ENCODE measurements around the gene SMTNL2. TPM values are rescaled to one million over a fixed set of nuclear protein-coding genes. Genes with fewer than 3 reads are reported as not detected.

Gene SMTNL2
- total RNA-seq, 1 donor from 2014 or later = 0.32 TPM

DNA sequence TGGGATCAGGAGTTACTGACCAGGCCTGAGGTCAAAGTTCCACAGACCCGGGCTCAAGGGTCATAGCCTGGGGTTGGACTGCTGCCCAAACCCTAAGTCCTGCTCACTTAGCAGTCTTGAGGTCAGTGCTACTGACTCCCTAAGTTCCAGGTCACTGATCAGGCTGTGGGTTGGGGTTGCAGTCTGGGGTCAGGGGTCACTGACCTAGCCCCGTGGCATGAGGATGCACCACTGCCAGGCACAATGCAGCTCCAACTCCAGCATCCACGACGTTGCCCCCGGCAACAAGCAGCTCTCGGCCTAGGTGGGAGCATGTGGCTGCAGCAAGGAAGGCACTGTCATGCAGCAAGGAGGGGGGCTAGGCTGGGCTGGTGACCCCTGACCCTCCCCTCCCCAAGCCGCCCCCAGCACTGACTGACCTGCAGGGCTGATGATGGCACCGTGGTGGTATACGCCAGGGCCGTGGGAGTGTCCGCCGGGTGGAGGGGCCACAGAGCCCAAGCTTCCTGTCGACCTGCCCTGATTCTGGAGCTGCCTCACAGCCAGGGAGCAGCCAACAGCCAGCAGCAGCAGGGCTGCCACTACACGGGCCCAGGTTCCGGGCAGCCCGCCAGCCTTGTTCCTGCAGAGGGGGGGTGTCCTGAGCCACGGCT lies 25.1 kb upstream of the SMTNL2 start:
- Mint-ChIP-seq H3K4me3 (ENCODE audit: unreplicated experiment) (no peak overlapping the region), H3K27ac (ENCODE audit: unreplicated experiment) (no peak overlapping the region), H3K9me3 (ENCODE audit: low read depth) (no peaks in the 10 kb centered on the region), H3K36me3 (ENCODE audit: low read depth) (no peaks in the 10 kb centered on the region), H3K27me3 (ENCODE audit: low read depth) (peaks cover 10% of the 10 kb centered on the region), H3K4me1 (ENCODE audit: low read depth) (peaks cover 21% of the 10 kb centered on the region)
- TF ChIP-seq, protein P1, sequence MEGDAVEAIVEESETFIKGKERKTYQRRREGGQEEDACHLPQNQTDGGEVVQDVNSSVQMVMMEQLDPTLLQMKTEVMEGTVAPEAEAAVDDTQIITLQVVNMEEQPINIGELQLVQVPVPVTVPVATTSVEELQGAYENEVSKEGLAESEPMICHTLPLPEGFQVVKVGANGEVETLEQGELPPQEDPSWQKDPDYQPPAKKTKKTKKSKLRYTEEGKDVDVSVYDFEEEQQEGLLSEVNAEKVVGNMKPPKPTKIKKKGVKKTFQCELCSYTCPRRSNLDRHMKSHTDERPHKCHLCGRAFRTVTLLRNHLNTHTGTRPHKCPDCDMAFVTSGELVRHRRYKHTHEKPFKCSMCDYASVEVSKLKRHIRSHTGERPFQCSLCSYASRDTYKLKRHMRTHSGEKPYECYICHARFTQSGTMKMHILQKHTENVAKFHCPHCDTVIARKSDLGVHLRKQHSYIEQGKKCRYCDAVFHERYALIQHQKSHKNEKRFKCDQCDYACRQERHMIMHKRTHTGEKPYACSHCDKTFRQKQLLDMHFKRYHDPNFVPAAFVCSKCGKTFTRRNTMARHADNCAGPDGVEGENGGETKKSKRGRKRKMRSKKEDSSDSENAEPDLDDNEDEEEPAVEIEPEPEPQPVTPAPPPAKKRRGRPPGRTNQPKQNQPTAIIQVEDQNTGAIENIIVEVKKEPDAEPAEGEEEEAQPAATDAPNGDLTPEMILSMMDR (IDR thresholded peaks at IDR 0.05) = no peak
- DNase-seq (ENCODE audit: low spot score) = no peak

DNA sequence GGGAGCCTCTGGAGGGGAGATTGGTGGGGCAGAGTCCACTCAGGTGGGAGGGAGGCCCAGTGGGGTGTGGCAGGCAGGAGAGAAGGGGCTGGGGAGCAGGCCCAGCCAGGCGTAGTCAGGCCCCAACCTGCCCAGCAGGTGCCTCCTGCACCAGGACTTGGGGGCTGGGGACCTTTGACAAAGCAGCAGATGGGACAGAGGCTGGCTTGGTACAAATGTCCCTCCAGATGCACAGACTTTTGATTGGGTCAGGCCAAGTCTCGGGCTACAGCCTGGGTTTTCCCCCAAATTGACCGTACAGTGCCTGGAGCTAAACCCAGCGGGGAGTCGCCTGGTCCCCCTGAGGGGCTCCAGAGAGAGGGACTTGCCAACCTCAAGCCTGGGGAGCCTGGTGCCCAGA lies 24.4 kb upstream of the SMTNL2 start:
- H3K4me1 Mint-ChIP-seq (ENCODE audit: low read depth) = peaks cover 14% of the 10 kb centered on the region
- no peaks in the 10 kb centered on the region for H3K36me3 Mint-ChIP-seq (ENCODE audit: low read depth)
- TF ChIP-seq, protein P1 (IDR thresholded peaks at IDR 0.05) = no peak
- H3K27me3 Mint-ChIP-seq (ENCODE audit: low read depth) = peaks cover 10% of the 10 kb centered on the region
- DNase-seq (ENCODE audit: low spot score) = no peak
- no peak overlapping the region for H3K27ac Mint-ChIP-seq (ENCODE audit: unreplicated experiment)
- H3K4me3 Mint-ChIP-seq (ENCODE audit: unreplicated experiment) = no peak overlapping the region
- H3K9me3 Mint-ChIP-seq (ENCODE audit: low read depth) = no peaks in the 10 kb centered on the region

DNA sequence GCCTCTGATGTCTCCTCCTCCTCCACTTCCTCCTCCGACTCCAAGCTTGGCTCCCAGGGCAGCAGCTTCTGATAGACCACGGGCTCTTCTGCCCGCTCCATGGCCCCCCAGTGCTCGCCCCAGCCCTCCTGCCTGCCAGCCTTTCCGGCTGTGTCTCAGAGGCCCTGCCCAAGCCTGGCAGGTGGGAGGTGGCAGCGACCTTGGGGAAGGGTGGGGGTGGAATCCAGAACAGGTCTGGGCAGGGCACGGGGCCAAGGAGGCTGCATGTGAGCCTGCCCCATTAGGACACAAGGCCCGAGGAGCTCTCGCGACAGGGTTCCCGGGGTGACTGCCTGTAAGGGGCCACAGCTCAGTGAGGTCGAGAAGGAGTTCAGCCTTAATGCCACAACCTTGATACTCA lies 23.9 kb upstream of the SMTNL2 start, which contains the start of gene GGT6:
Gene GGT6 (minus strand): TSS at position 157 of the 400 bp plus-strand sequence. CDS start 56 bp downstream, at position 101.
- peaks cover 10% of the 10 kb centered on the region for H3K27me3 Mint-ChIP-seq (ENCODE audit: low read depth)
- H3K27ac Mint-ChIP-seq (ENCODE audit: unreplicated experiment) = no peak within 1 kb of the TSS
- peaks cover 13% of the 10 kb centered on the region for H3K4me1 Mint-ChIP-seq (ENCODE audit: low read depth)
- no peak for DNase-seq (ENCODE audit: low spot score)
- TF ChIP-seq, protein P1 (IDR thresholded peaks at IDR 0.05) = no peak
- no peaks in the 10 kb centered on the region for H3K36me3 Mint-ChIP-seq (ENCODE audit: low read depth)
- H3K4me3 Mint-ChIP-seq (ENCODE audit: unreplicated experiment) = no peak within 1 kb of the TSS
- H3K9me3 Mint-ChIP-seq (ENCODE audit: low read depth) = no peaks in the 10 kb centered on the region

DNA sequence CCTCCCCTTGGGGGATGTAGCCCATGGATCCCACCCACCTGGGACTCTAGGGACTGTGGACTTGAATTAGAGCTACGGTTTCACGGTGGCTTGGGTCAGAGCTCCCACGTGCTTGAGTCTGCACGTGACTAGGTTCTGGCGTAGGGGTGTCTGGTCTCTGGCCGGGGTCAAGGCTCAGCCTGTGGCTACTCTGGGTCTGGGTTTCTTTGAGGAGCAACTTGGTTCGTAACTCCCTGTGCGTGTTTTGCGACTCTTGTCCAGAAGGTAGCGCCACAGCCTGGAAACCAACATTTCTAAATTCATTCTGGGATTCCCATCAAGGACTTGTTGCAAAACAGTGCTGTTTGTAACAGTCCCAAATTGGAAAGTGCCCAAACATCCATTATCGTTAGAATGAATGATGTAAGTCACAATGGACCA lies 23.5 kb upstream of the SMTNL2 start:
- DNase-seq (ENCODE audit: low spot score) = no peak
- Mint-ChIP-seq H3K27ac (ENCODE audit: unreplicated experiment) (no peak overlapping the region), H3K4me3 (ENCODE audit: unreplicated experiment) (no peak overlapping the region), H3K36me3 (ENCODE audit: low read depth) (no peaks in the 10 kb centered on the region), H3K27me3 (ENCODE audit: low read depth) (peaks cover 10% of the 10 kb centered on the region), H3K4me1 (ENCODE audit: low read depth) (peaks cover 13% of the 10 kb centered on the region), H3K9me3 (ENCODE audit: low read depth) (no peaks in the 10 kb centered on the region)
- TF ChIP-seq, protein P1 (IDR thresholded peaks at IDR 0.05) = peak; percentile 26

DNA sequence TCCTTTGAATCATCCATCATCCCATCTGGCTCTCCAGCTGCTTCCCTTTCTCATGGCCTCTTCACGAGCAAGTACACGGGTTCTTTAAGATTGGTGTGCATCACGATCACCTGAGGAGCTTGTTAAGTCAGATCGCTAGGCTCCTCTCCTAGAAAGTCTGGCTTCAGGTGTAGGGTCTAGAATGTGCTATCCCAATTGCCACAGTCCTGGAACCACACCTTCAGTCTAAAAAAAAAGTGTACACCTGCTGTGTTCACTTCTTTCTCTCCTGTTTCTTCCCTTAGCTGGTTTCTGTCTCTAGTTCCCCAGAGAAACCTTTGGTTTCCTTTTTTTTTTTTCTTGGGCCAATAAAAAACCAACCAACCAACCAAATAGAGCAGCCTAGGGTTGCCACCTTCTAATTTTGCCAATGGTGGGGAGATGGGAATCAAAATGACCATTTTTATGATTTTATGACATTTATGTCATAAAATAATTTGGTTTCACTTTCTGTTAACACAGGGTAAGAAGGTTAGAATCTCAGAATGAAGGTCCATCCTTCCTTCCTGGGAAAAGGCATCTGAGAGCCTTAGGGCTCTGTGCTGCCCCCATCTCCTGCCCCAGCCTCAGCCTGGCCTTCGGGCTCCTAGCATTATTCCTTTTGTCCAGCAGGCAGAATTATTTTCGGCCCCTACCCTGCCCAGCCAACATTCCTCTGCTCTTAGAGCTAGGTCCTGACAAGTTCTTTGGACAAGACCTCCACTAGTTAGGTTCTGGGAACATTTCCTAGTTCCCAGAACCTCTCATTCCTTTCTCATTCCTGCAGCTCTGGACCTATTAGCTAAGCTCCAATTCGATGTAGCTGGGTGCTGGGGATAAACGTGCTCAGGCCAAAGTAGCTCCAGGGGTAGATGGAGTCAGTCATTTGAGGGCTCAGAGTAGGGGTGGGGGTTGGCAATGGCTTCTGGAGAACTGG lies 22.0 kb upstream of the SMTNL2 start:
- Mint-ChIP-seq H3K4me3 (ENCODE audit: unreplicated experiment) (no peak overlapping the region), H3K36me3 (ENCODE audit: low read depth) (no peaks in the 10 kb centered on the region), H3K9me3 (ENCODE audit: low read depth) (no peaks in the 10 kb centered on the region), H3K27ac (ENCODE audit: unreplicated experiment) (no peak overlapping the region), H3K27me3 (ENCODE audit: low read depth) (peaks cover 10% of the 10 kb centered on the region), H3K4me1 (ENCODE audit: low read depth) (peaks cover 7% of the 10 kb centered on the region)
- DNase-seq (ENCODE audit: low spot score) = no peak
- TF ChIP-seq, protein P1 (IDR thresholded peaks at IDR 0.05) = no peak

All from chondrocyte (in vitro differentiated cells).